ENCODE data around the gene ASIC2. TPM values are rescaled to one million over a fixed set of nuclear protein-coding genes. Genes with fewer than 3 reads are reported as not detected.

ASIC2 gene
- total RNA-seq, 1 experiment from 2014 or later, result not detected

DNA sequence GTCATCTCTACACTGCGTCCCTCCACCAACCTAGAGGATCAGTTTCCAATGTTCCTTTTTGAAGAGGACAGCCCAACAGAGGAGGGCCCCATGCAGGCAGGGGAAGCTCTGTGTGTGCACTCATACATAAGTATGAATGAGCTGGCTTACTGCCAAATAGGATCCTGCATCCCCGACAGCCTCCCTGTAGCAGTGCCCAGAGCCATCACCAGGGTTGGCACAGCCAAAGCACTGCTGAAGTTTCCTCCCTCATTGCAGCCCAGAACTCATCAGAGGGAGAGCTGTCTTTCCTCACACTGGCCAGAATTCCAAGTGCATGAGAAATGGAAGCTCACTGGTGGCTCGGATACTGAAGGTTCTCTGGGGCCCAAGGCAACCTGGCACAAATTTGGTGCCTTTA lies 114.4 kb downstream of the ASIC2 start:
- Histone ChIP-seq H2AFZ (ENCODE audit: low read depth, low read length, poor library complexity, severe bottlenecking) (no peak overlapping the region), H3K27me3 (ENCODE audit: insufficient read depth, low read length) (peaks cover 15% of the 10 kb centered on the region; the same call in 1 of the 2 replicates), H3K9ac (ENCODE audit: low read length) (no peak overlapping the region), H3K4me3 (replicated peaks in 1 of 2; ENCODE audit: low read depth in 1 of 2, low read length in 2 of 2) (no peak overlapping the region), H3K9me3 (ENCODE audit: control insufficient read depth in 1 of 2, insufficient read depth in 1 of 2, low read depth in 1 of 2, low read length in 2 of 2) (no peaks in the 10 kb centered on the region), H3K36me3 (ENCODE audit: control insufficient read depth in 1 of 2, insufficient read depth in 2 of 2, low read length in 2 of 2) (no peaks in the 10 kb centered on the region), H3K79me2 (ENCODE audit: insufficient read depth, low read length) (no peaks in the 10 kb centered on the region), H4K20me1 (ENCODE audit: insufficient read depth) (no peaks in the 10 kb centered on the region), H3K9me2 (ENCODE audit: insufficient read depth) (no peaks in the 10 kb centered on the region), H3K27ac (ENCODE audit: low read depth, low read length) (no peak overlapping the region), H3K4me2 (ENCODE audit: low read length) (no peak overlapping the region), H3K4me1 (ENCODE audit: control insufficient read depth in 1 of 2, insufficient read depth in 2 of 2, low read length in 2 of 2) (no peaks in the 10 kb centered on the region)
- ChIA-PET RAD21 (ENCODE audit: low non-redundant PET in 1 of 2, low total read pairs in 2 of 2, uncharacterized antibody in 2 of 2, unreplicated experiment in 2 of 2) (no interaction called here), POLR2A (no interaction called here), CTCF (no interaction called here)
- ATAC-seq (no peak), DNase-seq (ENCODE audit: low read depth, low spot score) (no peak)
- no TSS peak for BruUV-seq (replicated peaks)
- TF ChIP-seq FOSL1 (IDR thresholded peaks at IDR 0.05; ENCODE audit: low read depth), result no peak
- intact Hi-C loops (cut with micrococcal nuclease), result no loop called here

DNA sequence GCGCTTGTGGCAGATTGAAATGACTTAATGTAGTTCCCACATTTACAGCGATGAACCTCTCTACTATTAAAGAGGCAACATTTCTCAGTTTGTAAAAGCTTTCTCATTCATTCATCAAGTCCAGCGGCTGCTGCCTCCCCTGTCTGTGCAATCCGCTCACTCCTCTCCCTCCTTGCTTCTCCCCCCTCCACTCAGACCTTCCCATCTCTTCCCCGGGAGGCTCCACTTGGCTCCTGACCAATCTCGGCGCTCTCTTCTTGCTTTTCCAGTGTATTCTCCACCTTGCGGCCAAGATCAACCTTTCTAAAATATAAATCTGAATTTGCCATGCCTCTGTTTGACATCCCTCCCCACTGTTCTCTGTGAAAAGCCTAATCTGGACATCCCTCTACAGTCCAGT lies 117.5 kb downstream of the ASIC2 start:
- no peak for ATAC-seq
- DNase-seq (ENCODE audit: low read depth, low spot score), result no peak
- no peaks in the 10 kb centered on the region for H3K9me3 ChIP-seq (ENCODE audit: control insufficient read depth in 1 of 2, insufficient read depth in 1 of 2, low read depth in 1 of 2, low read length in 2 of 2)
- H3K36me3 ChIP-seq (ENCODE audit: control insufficient read depth in 1 of 2, insufficient read depth in 2 of 2, low read length in 2 of 2), result no peaks in the 10 kb centered on the region
- intact Hi-C loops (cut with micrococcal nuclease), result no loop called here
- no peak overlapping the region for H2AFZ ChIP-seq (ENCODE audit: low read depth, low read length, poor library complexity, severe bottlenecking)
- H3K9ac ChIP-seq (ENCODE audit: low read length), result no peak overlapping the region
- BruUV-seq (replicated peaks), result no TSS peak
- H3K27me3 ChIP-seq (ENCODE audit: insufficient read depth, low read length), result peaks cover 6% of the 10 kb centered on the region; the same call in 1 of the 2 replicates
- CTCF ChIA-PET, result no interaction called here
- no peak overlapping the region for H3K4me2 ChIP-seq (ENCODE audit: low read length)
- H3K4me3 ChIP-seq (replicated peaks in 1 of 2; ENCODE audit: low read depth in 1 of 2, low read length in 2 of 2), result no peak overlapping the region
- RAD21 ChIA-PET (ENCODE audit: low non-redundant PET in 1 of 2, low total read pairs in 2 of 2, uncharacterized antibody in 2 of 2, unreplicated experiment in 2 of 2), result no interaction called here
- H3K4me1 ChIP-seq (ENCODE audit: control insufficient read depth in 1 of 2, insufficient read depth in 2 of 2, low read length in 2 of 2), result no peaks in the 10 kb centered on the region
- no peaks in the 10 kb centered on the region for H3K9me2 ChIP-seq (ENCODE audit: insufficient read depth)
- TF ChIP-seq JUND (IDR thresholded peaks at IDR 0.05), result no peak
- TF ChIP-seq ELF1 (IDR thresholded peaks at IDR 0.05; ENCODE audit: borderline replicate concordance, low read depth), result no peak
- no peak for TF ChIP-seq CEBPB (IDR thresholded peaks at IDR 0.05; ENCODE audit: low read depth)
- no peak for TF ChIP-seq ZFX (IDR thresholded peaks at IDR 0.05)
- H4K20me1 ChIP-seq (ENCODE audit: insufficient read depth), result no peaks in the 10 kb centered on the region
- H3K27ac ChIP-seq (ENCODE audit: low read depth, low read length), result no peak overlapping the region
- POLR2A ChIA-PET, result no interaction called here
- no peaks in the 10 kb centered on the region for H3K79me2 ChIP-seq (ENCODE audit: insufficient read depth, low read length)

DNA sequence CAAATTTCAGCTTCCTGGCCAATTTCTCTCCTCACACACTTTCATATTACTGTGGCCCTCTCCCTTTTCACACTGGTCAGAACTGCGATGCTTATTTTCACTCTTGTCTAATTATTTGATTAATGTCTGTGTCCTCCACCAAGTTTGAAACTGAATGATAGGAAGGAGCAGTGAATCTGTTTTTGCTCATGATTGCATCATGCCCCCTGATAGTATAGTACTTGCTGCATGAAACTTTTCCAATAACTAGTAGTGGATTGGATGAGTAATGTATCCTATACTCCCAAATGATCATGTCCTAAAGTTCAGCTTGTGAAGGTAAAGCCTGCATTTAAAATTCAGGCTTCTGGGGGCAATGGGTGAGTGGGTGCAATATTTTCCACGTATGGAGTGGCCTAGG lies 121.2 kb downstream of the ASIC2 start:
- Histone ChIP-seq H2AFZ (ENCODE audit: low read depth, low read length, poor library complexity, severe bottlenecking) (no peak overlapping the region), H4K20me1 (ENCODE audit: insufficient read depth) (no peaks in the 10 kb centered on the region), H3K9me3 (ENCODE audit: control insufficient read depth in 1 of 2, insufficient read depth in 1 of 2, low read depth in 1 of 2, low read length in 2 of 2) (no peaks in the 10 kb centered on the region), H3K4me3 (replicated peaks in 1 of 2; ENCODE audit: low read depth in 1 of 2, low read length in 2 of 2) (no peak overlapping the region), H3K27ac (ENCODE audit: low read depth, low read length) (no peak overlapping the region), H3K9ac (ENCODE audit: low read length) (no peak overlapping the region), H3K79me2 (ENCODE audit: insufficient read depth, low read length) (no peaks in the 10 kb centered on the region), H3K27me3 (ENCODE audit: insufficient read depth, low read length) (peaks cover 10% of the 10 kb centered on the region), H3K9me2 (ENCODE audit: insufficient read depth) (no peaks in the 10 kb centered on the region), H3K4me2 (ENCODE audit: low read length) (no peak overlapping the region), H3K36me3 (ENCODE audit: control insufficient read depth in 1 of 2, insufficient read depth in 2 of 2, low read length in 2 of 2) (no peaks in the 10 kb centered on the region), H3K4me1 (ENCODE audit: control insufficient read depth in 1 of 2, insufficient read depth in 2 of 2, low read length in 2 of 2) (no peaks in the 10 kb centered on the region)
- ChIA-PET RAD21 (ENCODE audit: low non-redundant PET in 1 of 2, low total read pairs in 2 of 2, uncharacterized antibody in 2 of 2, unreplicated experiment in 2 of 2) (no interaction called here), POLR2A (no interaction called here), CTCF (no interaction called here)
- DNase-seq (ENCODE audit: low read depth, low spot score) (no peak), ATAC-seq (no peak)
- TF ChIP-seq FOSL1 (IDR thresholded peaks at IDR 0.05; ENCODE audit: low read depth) (no peak), POLR2A (IDR thresholded peaks at IDR 0.05; ENCODE audit: borderline replicate concordance, extremely low read depth, insufficient read depth, insufficient read length) (no peak), TCF7L2 (IDR thresholded peaks at IDR 0.05; ENCODE audit: borderline replicate concordance, extremely low read depth, insufficient read depth, insufficient read length) (no peak), ZFX (IDR thresholded peaks at IDR 0.05) (no peak), YY1 (IDR thresholded peaks at IDR 0.05; ENCODE audit: extremely low read depth, insufficient replicate concordance, low read depth, low read length) (no peak), JUND (IDR thresholded peaks at IDR 0.05) (no peak), EGR1 (IDR thresholded peaks at IDR 0.05; ENCODE audit: low read depth) (no peak), EZH2phosphoT487 (IDR thresholded peaks at IDR 0.05; ENCODE audit: borderline replicate concordance) (no peak), EZH2 (IDR thresholded peaks at IDR 0.05) (no peak), ELF1 (IDR thresholded peaks at IDR 0.05; ENCODE audit: borderline replicate concordance, low read depth) (no peak)
- TF ChIP-seq, protein P1, sequence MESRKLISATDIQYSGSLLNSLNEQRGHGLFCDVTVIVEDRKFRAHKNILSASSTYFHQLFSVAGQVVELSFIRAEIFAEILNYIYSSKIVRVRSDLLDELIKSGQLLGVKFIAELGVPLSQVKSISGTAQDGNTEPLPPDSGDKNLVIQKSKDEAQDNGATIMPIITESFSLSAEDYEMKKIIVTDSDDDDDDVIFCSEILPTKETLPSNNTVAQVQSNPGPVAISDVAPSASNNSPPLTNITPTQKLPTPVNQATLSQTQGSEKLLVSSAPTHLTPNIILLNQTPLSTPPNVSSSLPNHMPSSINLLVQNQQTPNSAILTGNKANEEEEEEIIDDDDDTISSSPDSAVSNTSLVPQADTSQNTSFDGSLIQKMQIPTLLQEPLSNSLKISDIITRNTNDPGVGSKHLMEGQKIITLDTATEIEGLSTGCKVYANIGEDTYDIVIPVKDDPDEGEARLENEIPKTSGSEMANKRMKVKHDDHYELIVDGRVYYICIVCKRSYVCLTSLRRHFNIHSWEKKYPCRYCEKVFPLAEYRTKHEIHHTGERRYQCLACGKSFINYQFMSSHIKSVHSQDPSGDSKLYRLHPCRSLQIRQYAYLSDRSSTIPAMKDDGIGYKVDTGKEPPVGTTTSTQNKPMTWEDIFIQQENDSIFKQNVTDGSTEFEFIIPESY (IDR thresholded peaks at IDR 0.05; ENCODE audit: extremely low read depth, insufficient replicate concordance, low read length), result no peak
- BruUV-seq (replicated peaks), result no TSS peak
- intact Hi-C loops (cut with micrococcal nuclease), result no loop called here
